Activated naive CD8-positive, alpha-beta T cell treated with anti-CD3 and anti-CD28 coated beads, Interleukin-2, amount 50 U/mL, for 24 hours (primary cell): ENCODE measurements around the gene HIVEP3.

Experiments
- ATAC-seq: fragments of 150-1000 bp; cut with Tn5 transposase; one replicate; pipeline ENCODE4 v1.10.0; 2021
- DNase-seq: peaks from one replicate; pipeline ENCODE4 v3.0.0; 2021
- H3K27ac Mint-ChIP-seq: one replicate; pipeline ENCODE4 v1.8.0; 2021; ENCODE audit warnings: mild to moderate bottlenecking, mixed read lengths
- H3K27me3 Mint-ChIP-seq: one replicate; pipeline ENCODE4 v1.8.0; 2021; ENCODE audit warnings: mixed read lengths
- H3K36me3 Mint-ChIP-seq: one replicate; pipeline ENCODE4 v1.8.0; 2021; ENCODE audit warnings: low read depth, mixed read lengths
- H3K4me1 Mint-ChIP-seq: one replicate; pipeline ENCODE4 v1.8.0; 2021; ENCODE audit warnings: mixed read lengths
- H3K4me3 Mint-ChIP-seq: one replicate; pipeline ENCODE4 v1.8.0; 2021; ENCODE audit warnings: mild to moderate bottlenecking, moderate library complexity, mixed read lengths
- H3K9me3 Mint-ChIP-seq: one replicate; pipeline ENCODE4 v1.8.0; 2021; ENCODE audit warnings: mixed read lengths

Gene HIVEP3

GRCh38 chr1:41507836-41508235 lies 410.9 kb downstream of the HIVEP3 start:
- H3K9me3 Mint-ChIP-seq: no peaks in the 10 kb centered on the region
- no peaks in the 10 kb centered on the region for H3K27me3 Mint-ChIP-seq
- peaks cover 15% of the 10 kb centered on the region for H3K36me3 Mint-ChIP-seq
- no peak overlapping the region for H3K4me3 Mint-ChIP-seq
- ATAC-seq (peak; percentile 18), DNase-seq (no peak)
- peaks cover 8% of the 10 kb centered on the region for H3K4me1 Mint-ChIP-seq
- peak overlapping the region; percentile 65 for H3K27ac Mint-ChIP-seq

DNA sequence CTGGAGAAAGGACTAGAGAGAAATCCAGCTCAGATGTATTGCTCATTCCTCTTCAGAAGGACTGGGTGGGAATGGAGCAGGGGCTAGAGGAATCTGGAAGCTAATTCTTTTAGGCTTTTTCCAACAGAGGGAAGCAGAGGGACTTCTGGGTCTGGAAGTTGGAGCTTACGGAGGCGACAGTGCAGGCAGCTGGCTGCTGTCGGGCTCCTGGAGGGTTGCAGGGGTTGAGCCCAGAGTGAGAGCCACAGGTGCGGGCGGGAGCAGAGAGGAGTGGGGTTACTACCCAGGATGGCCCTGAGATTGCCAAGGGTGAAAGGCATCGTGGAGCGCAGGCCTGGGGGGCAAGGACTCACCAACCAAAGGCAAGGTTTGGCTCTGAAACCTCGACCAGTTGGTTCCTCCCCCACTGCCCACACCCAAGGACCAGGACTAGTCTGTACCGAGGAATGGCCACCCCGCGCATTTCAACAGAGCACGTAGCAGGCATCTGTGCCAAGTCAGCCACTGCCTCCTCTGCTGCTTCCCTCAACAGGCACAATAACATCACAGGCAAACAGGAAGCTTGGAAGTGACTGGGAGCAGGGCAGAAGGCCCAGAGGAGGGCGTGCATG lies 411.5 kb downstream of the HIVEP3 start:
- H3K27ac Mint-ChIP-seq: peak overlapping the region; percentile 65
- peaks cover 14% of the 10 kb centered on the region for H3K36me3 Mint-ChIP-seq
- no peak for DNase-seq

GRCh38 chr1:41504114-41505035 lies 414.3 kb downstream of the HIVEP3 start:
- H3K4me3 Mint-ChIP-seq: no peak overlapping the region
- no peaks in the 10 kb centered on the region for H3K9me3 Mint-ChIP-seq
- H3K27me3 Mint-ChIP-seq: no peaks in the 10 kb centered on the region
- DNase-seq: no peak
- no peak for ATAC-seq
- no peaks in the 10 kb centered on the region for H3K36me3 Mint-ChIP-seq
- peak overlapping the region; percentile 35 for H3K27ac Mint-ChIP-seq
- peaks cover 8% of the 10 kb centered on the region for H3K4me1 Mint-ChIP-seq

More for the DNA sequence above, 411.5 kb downstream of the HIVEP3 start:
- no peaks in the 10 kb centered on the region for H3K27me3 Mint-ChIP-seq
- no peaks in the 10 kb centered on the region for H3K9me3 Mint-ChIP-seq
- peaks cover 8% of the 10 kb centered on the region for H3K4me1 Mint-ChIP-seq
- H3K4me3 Mint-ChIP-seq: no peak overlapping the region
- ATAC-seq: no peak

DNA sequence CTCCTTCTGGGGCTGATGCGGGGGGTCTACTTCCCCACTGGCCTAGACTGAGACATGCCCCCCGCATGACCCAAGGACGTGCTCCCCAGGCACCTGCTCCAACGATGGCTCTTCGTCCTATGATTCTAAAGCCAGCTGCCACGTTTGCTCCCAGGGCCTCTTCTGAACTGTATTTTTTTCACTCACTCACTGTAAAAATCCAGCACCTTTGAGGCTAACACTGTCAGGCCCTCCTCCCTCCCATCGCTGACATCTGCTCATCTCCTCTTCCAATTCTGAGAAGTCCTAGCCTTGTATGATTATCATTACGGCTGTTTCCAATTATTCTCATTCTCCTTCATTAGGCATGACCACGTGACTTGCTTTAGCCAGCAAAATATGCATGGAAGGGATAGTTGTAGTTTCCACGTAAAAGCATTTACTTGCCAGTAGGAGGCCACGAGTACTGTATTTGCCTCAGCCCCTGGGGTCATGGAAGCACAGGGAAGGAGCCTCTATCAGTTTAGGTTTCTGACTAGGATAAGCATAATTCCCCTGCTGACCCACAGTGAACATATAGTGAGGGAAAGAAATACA lies 415.1 kb downstream of the HIVEP3 start:
- no peak for ATAC-seq

GRCh38 chr1:41502912-41503311 lies 415.8 kb downstream of the HIVEP3 start:
- Mint-ChIP-seq H3K4me3 (no peak overlapping the region), H3K27ac (no peak overlapping the region), H3K4me1 (peaks cover 10% of the 10 kb centered on the region), H3K36me3 (no peaks in the 10 kb centered on the region), H3K9me3 (no peaks in the 10 kb centered on the region), H3K27me3 (no peaks in the 10 kb centered on the region)
- ATAC-seq: no peak
- DNase-seq: no peak

More for the DNA sequence above, 415.1 kb downstream of the HIVEP3 start:
- no peak for DNase-seq
- Mint-ChIP-seq H3K4me3 (no peak overlapping the region), H3K9me3 (no peaks in the 10 kb centered on the region), H3K27me3 (no peaks in the 10 kb centered on the region), H3K27ac (no peak overlapping the region), H3K36me3 (no peaks in the 10 kb centered on the region), H3K4me1 (peaks cover 8% of the 10 kb centered on the region)

DNA sequence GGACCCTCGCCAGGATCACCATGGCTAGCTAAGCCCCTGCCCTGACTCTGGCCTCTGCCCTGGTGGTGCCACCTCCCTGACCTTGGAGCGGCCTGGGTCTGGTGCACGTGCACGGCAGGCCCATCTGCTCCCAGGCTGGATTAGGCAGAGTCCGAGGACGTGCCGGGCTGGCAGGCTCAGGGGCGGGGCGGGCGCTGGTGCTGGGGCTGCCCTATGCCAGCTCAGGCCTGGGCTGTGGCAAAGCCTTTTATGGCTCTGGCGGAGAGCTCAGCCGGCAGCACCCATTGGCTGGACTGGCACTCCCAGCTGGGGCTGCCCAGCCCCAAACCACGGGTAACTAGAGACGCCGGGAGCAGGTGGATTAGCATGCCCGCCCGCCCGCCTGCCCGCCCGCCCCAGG lies 417.1 kb downstream of the HIVEP3 start:
- Mint-ChIP-seq H3K4me3 (no peak overlapping the region), H3K36me3 (no peaks in the 10 kb centered on the region), H3K4me1 (peaks cover 11% of the 10 kb centered on the region), H3K9me3 (no peaks in the 10 kb centered on the region), H3K27ac (no peak overlapping the region), H3K27me3 (peaks cover 4% of the 10 kb centered on the region)
- no peak for ATAC-seq
- no peak for DNase-seq

- Mint-ChIP-seq H3K4me3 (no peak overlapping the region), H3K4me1 (peaks cover 11% of the 10 kb centered on the region), H3K9me3 (no peaks in the 10 kb centered on the region), H3K27me3 (peaks cover 4% of the 10 kb centered on the region), H3K27ac (no peak overlapping the region), H3K36me3 (no peaks in the 10 kb centered on the region)
- DNase-seq (no peak), ATAC-seq (no peak)
Observed at GRCh38 chr1:41500781-41501518, 417.8 kb downstream of the HIVEP3 start.

DNA sequence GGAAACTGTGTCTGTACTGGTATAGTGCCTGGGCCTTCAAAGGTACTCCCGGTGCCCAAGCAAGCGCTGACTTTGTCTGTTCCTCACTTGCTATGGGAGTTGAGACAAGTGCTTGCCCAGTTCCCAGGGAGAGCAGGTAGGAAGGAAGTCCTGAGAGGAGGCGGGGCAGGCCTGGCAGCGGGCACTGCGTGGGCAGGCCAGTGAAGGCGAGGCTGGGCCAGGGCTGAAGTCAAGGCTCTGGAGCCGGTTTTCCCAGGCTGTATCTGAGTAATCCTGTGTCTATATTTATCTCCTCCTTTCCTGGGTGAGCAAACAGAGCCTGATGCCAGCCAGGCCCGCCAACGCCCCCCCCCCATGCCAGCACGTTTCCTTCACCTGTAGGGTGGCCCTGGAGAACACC lies 418.3 kb downstream of the HIVEP3 start:
- no peak for DNase-seq
- Mint-ChIP-seq H3K27me3 (peaks cover 10% of the 10 kb centered on the region), H3K27ac (no peak overlapping the region), H3K4me1 (peaks cover 16% of the 10 kb centered on the region), H3K4me3 (no peak overlapping the region), H3K36me3 (no peaks in the 10 kb centered on the region), H3K9me3 (no peaks in the 10 kb centered on the region)
- ATAC-seq: no peak

- H3K9me3 Mint-ChIP-seq: no peaks in the 10 kb centered on the region
- H3K4me3 Mint-ChIP-seq: no peak overlapping the region
- no peak overlapping the region for H3K27ac Mint-ChIP-seq
- H3K4me1 Mint-ChIP-seq: peaks cover 14% of the 10 kb centered on the region
- no peak for ATAC-seq
- peaks cover 15% of the 10 kb centered on the region for H3K27me3 Mint-ChIP-seq
- no peaks in the 10 kb centered on the region for H3K36me3 Mint-ChIP-seq
- no peak for DNase-seq
Observed at GRCh38 chr1:41499591-41499990, 419.1 kb downstream of the HIVEP3 start.

DNA sequence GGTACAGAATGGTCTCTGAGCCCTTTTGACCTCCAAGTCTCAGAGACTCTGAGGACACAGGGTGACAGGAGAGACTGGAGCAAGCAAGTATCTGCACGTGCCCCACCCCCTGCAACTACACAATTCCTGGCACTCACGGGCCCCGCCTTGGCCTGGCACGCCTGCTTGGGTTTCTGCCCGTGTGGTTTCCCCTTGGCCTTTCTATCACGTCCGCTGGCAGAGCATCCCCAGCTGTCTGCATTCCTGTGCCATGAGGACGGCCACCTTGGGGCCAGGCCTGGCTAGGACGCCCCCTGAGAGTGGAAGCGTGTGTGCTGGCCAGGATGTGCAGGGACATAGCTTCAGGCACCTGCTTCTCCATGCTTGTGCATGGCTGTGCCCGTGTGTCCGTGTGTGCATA lies 419.9 kb downstream of the HIVEP3 start:
- Mint-ChIP-seq H3K27me3 (peaks cover 17% of the 10 kb centered on the region), H3K9me3 (no peaks in the 10 kb centered on the region), H3K27ac (no peak overlapping the region), H3K36me3 (no peaks in the 10 kb centered on the region), H3K4me3 (no peak overlapping the region), H3K4me1 (peaks cover 8% of the 10 kb centered on the region)
- DNase-seq (no peak), ATAC-seq (no peak)

GRCh38 chr1:41498391-41498790 lies 420.3 kb downstream of the HIVEP3 start:
- ATAC-seq (no peak), DNase-seq (no peak)

DNA sequence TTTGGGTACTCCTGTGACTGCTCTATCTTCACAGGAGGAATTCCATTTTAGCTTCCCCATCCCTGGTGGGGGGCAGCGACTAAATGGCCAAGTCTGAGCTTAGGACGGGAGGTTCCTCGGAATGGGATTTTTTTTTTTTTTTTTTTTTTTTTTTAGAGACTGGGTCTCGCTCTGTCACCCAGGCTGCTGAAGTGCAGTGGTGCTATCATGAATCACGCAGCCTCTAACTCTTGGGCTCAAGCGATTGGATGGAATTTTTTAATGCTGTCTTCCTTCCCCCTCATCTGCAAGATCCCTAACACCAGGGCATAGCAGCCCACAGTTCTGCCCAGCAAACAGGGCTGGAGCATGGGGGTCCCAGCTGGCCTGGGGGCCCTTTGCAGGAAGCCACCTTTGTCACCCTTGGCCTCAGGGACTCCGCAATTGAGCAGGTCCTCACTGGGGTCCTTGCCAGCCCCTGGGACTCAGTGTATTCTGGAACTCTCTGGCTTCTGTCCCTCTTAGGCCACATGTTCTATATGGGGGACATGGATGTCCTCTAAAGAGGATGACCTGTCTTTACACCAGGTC lies 421.2 kb downstream of the HIVEP3 start:
- Mint-ChIP-seq H3K36me3 (no peaks in the 10 kb centered on the region), H3K9me3 (no peaks in the 10 kb centered on the region)
- DNase-seq: no peak

More at GRCh38 chr1:41498391-41498790, 420.3 kb downstream of the HIVEP3 start:
- Mint-ChIP-seq H3K4me3 (no peak overlapping the region), H3K4me1 (peaks cover 8% of the 10 kb centered on the region), H3K27me3 (peaks cover 17% of the 10 kb centered on the region), H3K9me3 (no peaks in the 10 kb centered on the region), H3K36me3 (no peaks in the 10 kb centered on the region), H3K27ac (no peak overlapping the region)

GRCh38 chr1:41497056-41497440 lies 421.7 kb downstream of the HIVEP3 start:
- DNase-seq (no peak), ATAC-seq (no peak)
- peaks cover 10% of the 10 kb centered on the region for H3K4me1 Mint-ChIP-seq
- no peaks in the 10 kb centered on the region for H3K36me3 Mint-ChIP-seq
- peak overlapping the region; percentile 8 for H3K4me3 Mint-ChIP-seq
- peaks cover 17% of the 10 kb centered on the region for H3K27me3 Mint-ChIP-seq
- no peak overlapping the region for H3K27ac Mint-ChIP-seq
- no peaks in the 10 kb centered on the region for H3K9me3 Mint-ChIP-seq

More for the DNA sequence above, 421.2 kb downstream of the HIVEP3 start:
- Mint-ChIP-seq H3K4me3 (no peak overlapping the region), H3K27me3 (peaks cover 17% of the 10 kb centered on the region), H3K4me1 (peaks cover 10% of the 10 kb centered on the region), H3K27ac (no peak overlapping the region)
- no peak for ATAC-seq
